H1 (cell line): ENCODE measurements around the gene NOXO1. TPM values are rescaled to one million over a fixed set of nuclear protein-coding genes. Genes with fewer than 3 reads are reported as not detected.

Source experiments
- CTCF ChIA-PET: fragments of 300-600 bp; sonication (Branson Sonifier 250); formaldehyde crosslinking; loops from one replicate; lab custom pipeline; 2021; ENCODE audit not compliant: partially characterized antibody; lab: Charles Lee
- POLR2A ChIA-PET: fragments of 300-600 bp; sonication (Branson Sonifier 250); formaldehyde crosslinking; loops from one replicate; lab custom pipeline; 2021; ENCODE audit warnings: inconsistent platforms; ENCODE audit not compliant: partially characterized antibody; lab: Charles Lee
- DNase-seq, 2 experiments: peaks; one replicate each; pipeline versions ENCODE4 v3.0.0 to v3.0.0-alpha.2; 2010 to 2022; ENCODE audit warnings: low spot score in 2 of 2, low read depth in 1 of 2, mixed read lengths in 1 of 2
- FAIRE-seq: peaks from 2 replicates; lab custom pipeline; 2011; peaks lifted over from hg19 to GRCh38; lab: Jason Lieb, UNC
- H2AFZ ChIP-seq: 2 replicates; pipeline ENCODE4 v1.8.1; 2012; ENCODE audit warnings: low read length, inconsistent platforms
- H2AK5ac ChIP-seq: 2 replicates; pipeline ENCODE4 v1.6.1; 2013; ENCODE audit warnings: low read depth, low read length
- H2BK120ac ChIP-seq: replicated peaks from 2 replicates; pipeline ENCODE3; 2013; ENCODE audit warnings: low read depth, low read length, inconsistent platforms
- H2BK12ac ChIP-seq: 2 replicates; pipeline ENCODE4 v1.6.1; 2013; ENCODE audit warnings: low read depth, low read length
- H2BK15ac ChIP-seq: 2 replicates; pipeline ENCODE4 v1.6.1; 2013; ENCODE audit warnings: low read length
- H2BK20ac ChIP-seq: 2 replicates; pipeline ENCODE4 v1.6.1; 2013; ENCODE audit warnings: low read length
- H2BK5ac ChIP-seq: 2 replicates; pipeline ENCODE4 v1.6.1; 2013; ENCODE audit warnings: low read depth, low read length
- H3K14ac ChIP-seq: 2 replicates; pipeline ENCODE4 v1.6.1; 2013; ENCODE audit warnings: inconsistent platforms; ENCODE audit not compliant: insufficient read length
- H3K18ac ChIP-seq: 2 replicates; pipeline ENCODE4 v1.6.1; 2013; ENCODE audit warnings: low read length; ENCODE audit errors: extremely low read depth
- H3K23ac ChIP-seq: 2 replicates; pipeline ENCODE4 v1.6.1; 2013; ENCODE audit warnings: inconsistent platforms; ENCODE audit not compliant: insufficient read length
- H3K23me2 ChIP-seq: 2 replicates; pipeline ENCODE4 v1.6.1; 2013; ENCODE audit warnings: low read depth, low read length
- H3K27ac ChIP-seq: 2 replicates; pipeline ENCODE4 v1.6.1; 2011; ENCODE audit warnings: low read depth, low read length, inconsistent platforms
- H3K27me3 ChIP-seq, 4 experiments: replicated peaks in 1 of 4; 1 replicate in 1 of 4; 2 replicates in 3 of 4; pipeline versions ENCODE4 v1.6.1 to v1.8.1; 2011 to 2013; ENCODE audit warnings: low read length in 3 of 4, mild to moderate bottlenecking in 3 of 4, inconsistent platforms in 2 of 4, mixed read lengths in 2 of 4, moderate library complexity in 1 of 4; ENCODE audit not compliant: control insufficient read depth in 3 of 4, insufficient read depth in 3 of 4; ENCODE audit errors: extremely low read depth in 1 of 4
- H3K36me3 ChIP-seq, 4 experiments: 2 replicates each; pipeline versions ENCODE4 v1.6.1 to v1.8.1; 2011 to 2013; ENCODE audit warnings: mild to moderate bottlenecking in 4 of 4, low read length in 3 of 4, moderate library complexity in 2 of 4, control low read depth in 1 of 4, inconsistent platforms in 1 of 4; ENCODE audit not compliant: insufficient read depth in 4 of 4, control insufficient read depth in 2 of 4
- H3K4ac ChIP-seq: replicated peaks from 2 replicates; pipeline ENCODE3; 2013; ENCODE audit warnings: low read length, low read depth, mixed read lengths, inconsistent platforms; ENCODE audit not compliant: insufficient read length
- H3K4me1 ChIP-seq, 4 experiments: replicated peaks in 1 of 4; 1 replicate in 1 of 4; 2 replicates in 3 of 4; pipeline versions ENCODE4 v1.6.1 to v1.8.1; 2011 to 2013; ENCODE audit warnings: low read length in 3 of 4, inconsistent platforms in 2 of 4, mixed read lengths in 1 of 4; ENCODE audit not compliant: insufficient read depth in 4 of 4, control insufficient read depth in 3 of 4
- H3K4me2 ChIP-seq, 2 experiments: 2 replicates each; pipeline versions ENCODE4 v1.6.1 to v1.8.1; 2011 to 2013; ENCODE audit warnings: low read depth in 2 of 2, low read length in 2 of 2, control low read depth in 1 of 2, inconsistent platforms in 1 of 2, mild to moderate bottlenecking in 1 of 2; ENCODE audit not compliant: insufficient read depth in 1 of 2
- H3K4me3 ChIP-seq, 4 experiments: fragments of 200-600, 300-600 bp in 1 of 4; sonication (generic), shearing (Covaris generic), sonication (Bioruptor Twin) in 1 of 4; 2 replicates each; pipeline versions ENCODE4 v1.5.1 to v1.8.1; 2011 to 2016; ENCODE audit warnings: low read length in 4 of 4, low read depth in 3 of 4, control low read depth in 2 of 4, inconsistent platforms in 2 of 4, mild to moderate bottlenecking in 2 of 4, mixed read lengths in 1 of 4, moderate library complexity in 1 of 4; ENCODE audit not compliant: insufficient read depth in 2 of 4; ENCODE audit errors: extremely low read depth in 1 of 4
- H3K56ac ChIP-seq: replicated peaks from 2 replicates; pipeline ENCODE3; 2013; ENCODE audit warnings: low read depth, mild to moderate bottlenecking, mixed read lengths, low read length, inconsistent platforms; ENCODE audit not compliant: insufficient read length
- H3K79me1 ChIP-seq: 2 replicates; pipeline ENCODE4 v1.6.1; 2013; ENCODE audit warnings: low read depth, low read length, control low read depth
- H3K79me2 ChIP-seq, 2 experiments: 2 replicates each; pipeline versions ENCODE4 v1.6.1 to v1.8.1; 2012 to 2013; ENCODE audit warnings: low read length in 2 of 2, mild to moderate bottlenecking in 2 of 2, inconsistent platforms in 1 of 2; ENCODE audit not compliant: insufficient read depth in 2 of 2, control insufficient read depth in 1 of 2
- H3K9ac ChIP-seq, 4 experiments: replicated peaks in 1 of 4; 1 replicate in 1 of 4; 2 replicates in 3 of 4; pipeline versions ENCODE4 v1.6.1 to v1.8.1; 2011 to 2013; ENCODE audit warnings: low read depth in 3 of 4, low read length in 3 of 4, control low read depth in 2 of 4, mild to moderate bottlenecking in 2 of 4, moderate library complexity in 2 of 4, inconsistent platforms in 1 of 4; ENCODE audit errors: extremely low read depth in 1 of 4
- H3K9me3 ChIP-seq, 2 experiments: 2 replicates each; pipeline versions ENCODE4 v1.6.1 to v1.8.1; 2012 to 2013; ENCODE audit warnings: mild to moderate bottlenecking in 2 of 2, moderate library complexity in 2 of 2, control low read depth in 1 of 2, inconsistent platforms in 1 of 2, low read depth in 1 of 2, low read length in 1 of 2, mixed read lengths in 1 of 2; ENCODE audit not compliant: insufficient read depth in 2 of 2
- H4K20me1 ChIP-seq, 2 experiments: replicated peaks in 1 of 2; 2 replicates each; pipeline versions ENCODE3 to v1.8.1; 2011 to 2013; ENCODE audit warnings: inconsistent platforms in 2 of 2, low read length in 2 of 2, mild to moderate bottlenecking in 1 of 2; ENCODE audit not compliant: insufficient read depth in 2 of 2, control insufficient read depth in 1 of 2
- H4K5ac ChIP-seq: 2 replicates; pipeline ENCODE4 v1.6.1; 2013; ENCODE audit warnings: low read length, low read depth, mixed read lengths, inconsistent platforms; ENCODE audit not compliant: insufficient read length
- H4K8ac ChIP-seq: 2 replicates; pipeline ENCODE4 v1.8.0; 2013; ENCODE audit warnings: mild to moderate bottlenecking, moderate library complexity, low read length, inconsistent platforms; ENCODE audit not compliant: insufficient read depth; ENCODE audit errors: extremely low read depth
- H4K91ac ChIP-seq: replicated peaks from 2 replicates; pipeline ENCODE3; 2013; ENCODE audit warnings: low read length, mixed read lengths, inconsistent platforms; ENCODE audit not compliant: insufficient read length
- ATF2 ChIP-seq: IDR thresholded peaks from 2 replicates; pipeline ENCODE4 v1.6.1; 2012; ENCODE audit warnings: low read length, inconsistent platforms
- TAF7 ChIP-seq: optimal IDR thresholded peaks from 2 replicates; pipeline ENCODE3; 2011; ENCODE audit warnings: low read depth, mild to moderate bottlenecking, inconsistent platforms, low read length, moderate library complexity, borderline replicate concordance
- TEAD4 ChIP-seq: IDR thresholded peaks from 2 replicates; pipeline ENCODE4 v1.6.1; 2012; ENCODE audit warnings: low read depth, low read length, inconsistent platforms, mixed read lengths
- WGBS, 2 experiments: shearing (Covaris generic) in 1 of 2; methylation state at CpG; one replicate each; pipeline versions ENCODE4 v1.1.6 to v1.1.7; 2013 to 2015; ENCODE audit warnings: low lambda C conversion rate in 2 of 2, mixed read lengths in 2 of 2, inconsistent platforms in 1 of 2, low coverage in 1 of 2, missing lambda C conversion rate in 1 of 2; ENCODE audit not compliant: insufficient replicate concordance in 2 of 2, insufficient coverage in 1 of 2, insufficient read length in 1 of 2; ENCODE audit errors: extremely low coverage in 1 of 2, missing lambda C conversion rate in 1 of 2; 5-methylcytosine and 5-hydroxymethylcytosine counted together
- long read RNA-seq, 2 experiments: library from RNA in 1 of 2; library from capped mRNA in 1 of 2; stranded (forward); transcript quantifications; one replicate each; pipeline ENCODE4 v2.0.0, GENCODE V29; 2021; ENCODE audit warnings: inconsistent platforms in 1 of 2
- polyA minus RNA-seq, 3 experiments: library from RNA; depleted of rRNA, polyadenylated mRNA; stranded (reverse); fragments of >200 nt; gene quantifications; 1 replicate in 2 of 3; 2 replicates in 1 of 3; pipeline ENCODE4 v1.2.3, GENCODE V29; 2011
- polyA plus RNA-seq, 7 experiments: library from polyadenylated mRNA; depleted of rRNA in 3 of 7; stranded (reverse) in 5 of 7; unstranded in 2 of 7; fragments of >200 nt in 5 of 7; fragments of 200-250 nt in 2 of 7; gene quantifications; 1 replicate in 5 of 7; 2 replicates in 1 of 7; 4 replicates in 1 of 7; pipeline versions ENCODE4 v1.2.1 to v1.2.3, GENCODE V29; 2011 to 2013; ENCODE audit warnings: missing spikeins in 2 of 7, mixed read lengths in 2 of 7
- total RNA-seq: library from RNA; stranded (reverse); fragmentation: NEBNext Ultra II Directional; extraction: Animal tissue kit (Norgen Biotek cat#: 25700); gene quantifications from 2 replicates; pipeline ENCODE4 v1.2.1, GENCODE V29; 2021

Gene NOXO1
- total RNA-seq (2.5 and 3.3 TPM in 2 replicates), polyA plus RNA-seq (2011; rRNA removed) (1.3 and 2.6 TPM in 2 replicates), polyA minus RNA-seq (2011; rRNA and poly(A)+ RNA removed) (not detected in 2 replicates)
- 1.7 TPM for polyA plus RNA-seq (2011; cell fraction: cytosol; rRNA removed)
- 2.3 TPM for polyA plus RNA-seq (2011; cell fraction: nucleus; rRNA removed)
- polyA plus RNA-seq (2012, experiment 1 of 2) = 0.33 to 1.1 TPM (median 0.74 TPM) in 4 replicates
- polyA plus RNA-seq (2012, experiment 2 of 2) = 0.58 TPM
- 1.1 TPM for polyA plus RNA-seq (2013, experiment 1 of 2)
- 1.0 TPM for polyA plus RNA-seq (2013, experiment 2 of 2)
- polyA minus RNA-seq (2011; cell fraction: cytosol; rRNA and poly(A)+ RNA removed) = not detected
- polyA minus RNA-seq (2011; cell fraction: nucleus; rRNA and poly(A)+ RNA removed) = 0.60 TPM
- long read RNA-seq, experiment 1, partial matches to known transcripts = 2 of 2 reads
- long read RNA-seq, experiment 1, other reads (novel, unspliced or antisense) = 0 of 2 reads
- long read RNA-seq, experiment 2 = 0 reads

- Histone ChIP-seq H3K4me3 (peak within 1 kb of the TSS in 3 of 4 experiments; percentile 31 to 61 (median 38); a peak in 6 of 8 replicates), H4K8ac (peak within 1 kb of the TSS; percentile 12; the same call in 1 of the 2 replicates), H3K18ac (peak within 1 kb of the TSS; percentile 32), H2BK120ac (no peak within 1 kb of the TSS), H2BK20ac (no peak within 1 kb of the TSS), H3K79me1 (no peaks in the 10 kb centered on the region), H3K79me2 (peaks cover 0 to 9% of the 10 kb centered on the region in 2 experiments; a peak in 1 of 4 replicates), H2BK5ac (no peak within 1 kb of the TSS), H3K4me1 (peaks cover 3 to 40% (median 27%) of the 10 kb centered on the region in 4 experiments), H2BK15ac (peak within 1 kb of the TSS; percentile 61; the same call in 1 of the 2 replicates), H2BK12ac (no peak within 1 kb of the TSS), H4K20me1 (peaks cover 0 to 12% of the 10 kb centered on the region in 2 experiments), H3K36me3 (peaks cover 2 to 19% (median 10%) of the 10 kb centered on the region in 4 experiments; a peak in 5 of 8 replicates), H3K27me3 (peaks cover 8 to 40% (median 39%) of the 10 kb centered on the region in 4 experiments; a peak in 6 of 7 replicates), H3K9ac (no peak within 1 kb of the TSS), H3K23me2 (peaks cover 26% of the 10 kb centered on the region), H3K14ac (no peak within 1 kb of the TSS), H2AFZ (no peak within 1 kb of the TSS), H4K91ac (no peak within 1 kb of the TSS), H3K4ac (no peak within 1 kb of the TSS), H3K4me2 (peak within 1 kb of the TSS; percentile 87 to 91), H3K27ac (no peak within 1 kb of the TSS), H4K5ac (no peak within 1 kb of the TSS), H3K9me3 (no peaks in the 10 kb centered on the region), H3K56ac (no peak within 1 kb of the TSS), H2AK5ac (no peak within 1 kb of the TSS), H3K23ac (no peak within 1 kb of the TSS)
- TF ChIP-seq TEAD4 (no peak), ATF2 (0 out of 2 replicates have a peak, but pooled peaks have one; percentile 31), TAF7 (no peak)
- FAIRE-seq (no peak), DNase-seq (peak in 1 of 2 experiments; percentile 49)
- ChIA-PET POLR2A (interaction anchor here (0.8 to 28.2 kb wide), 10 partner anchors 9 to 199 kb away, joined by 3 to 736 read pairs (median 4); partner anchors contain the start of genes NDUFB10, NUBP2, RNF151 and RPS2), CTCF (interaction anchor here (0.6 to 3.1 kb wide), 7 partner anchors 9 to 198 kb away, joined by 3 to 8 read pairs (median 4); no protein-coding TSS in a partner anchor)
- 57% methylated on average over 4 of the region's 6 CpGs; no CpG with 5 or more reads in 1 of the 2 experiments for WGBS, 2 experiments
Measured at GRCh38 chr16:1981398-1981836, at the start of gene NOXO1. Gene NOXO1, minus strand, starts transcription at chr16:1981469. Its CDS starts 290 bp downstream, at chr16:1981179.
